Breast epithelium (tissue), 4 donors: ENCODE data around the gene E2F3. TPM values are rescaled to one million over a fixed set of nuclear protein-coding genes. Genes with fewer than 3 reads are reported as not detected.

Experiments
- DNase-seq, 2 donors: peaks; one replicate each; pipeline ENCODE4 v3.0.0-alpha.2; 2019; ENCODE audit warnings: low spot score in 2 of 2
- H3K27ac ChIP-seq, 2 donors: fragments of 200-600 bp; sonication (generic) in 1 of 2; one replicate each; pipeline ENCODE4 v1.5.1; 2016 to 2019; ENCODE audit warnings: mild to moderate bottlenecking in 1 of 2
- H3K27me3 ChIP-seq, 2 donors: fragments of 200-600 bp; sonication (generic) in 1 of 2; one replicate each; pipeline versions ENCODE4 v1.5.1 to v1.6.0; 2017 to 2019; ENCODE audit warnings: control low read depth in 1 of 2, mild to moderate bottlenecking in 1 of 2
- H3K36me3 ChIP-seq: fragments of 200-600 bp; one replicate; pipeline ENCODE4 v1.5.1; 2019
- H3K4me1 ChIP-seq, 2 donors: fragments of 200-600 bp; sonication (generic); one replicate each; pipeline ENCODE4 v1.5.1; 2016 to 2019; ENCODE audit warnings: control low read depth in 1 of 2
- H3K4me3 ChIP-seq, 3 donors: fragments of 200-600 bp; sonication (generic); 1 replicate in 2 of 3; 2 replicates in 1 of 3; pipeline ENCODE4 v1.5.1; 2016 to 2019; ENCODE audit warnings: mild to moderate bottlenecking in 3 of 3, moderate library complexity in 2 of 3
- H3K9me3 ChIP-seq, 2 donors: fragments of 200-600 bp; sonication (generic) in 1 of 2; one replicate each; pipeline ENCODE4 v1.5.1; 2016 to 2019; ENCODE audit warnings: control low read depth in 1 of 2
- CTCF ChIP-seq, 3 donors: fragments of 450-650 bp; IDR thresholded peaks; one replicate each; pipeline ENCODE4 v1.5.1; 2016 to 2017; ENCODE audit warnings: antibody characterized with exemption in 3 of 3, mild to moderate bottlenecking in 3 of 3, moderate library complexity in 3 of 3
- POLR2A ChIP-seq: fragments of 450-650 bp; IDR thresholded peaks from one replicate; pipeline ENCODE4 v1.6.1; 2016; ENCODE audit warnings: antibody characterized with exemption, mild to moderate bottlenecking, moderate library complexity
- POLR2AphosphoS5 ChIP-seq, 3 donors: sonication (generic); formaldehyde crosslinking; IDR thresholded peaks; one replicate each; pipeline ENCODE4 v1.6.1; 2017; ENCODE audit warnings: antibody characterized with exemption in 3 of 3
- intact Hi-C: fragments of 100-400 bp; cut with DNase I; formaldehyde crosslinking; loops from one replicate; pipeline ENCODE4 v1.15.1; 2023; ENCODE audit warnings: low total_unique reads
- total RNA-seq, 3 donors: library from RNA; depleted of rRNA; stranded (reverse); fragments of >200 nt; gene quantifications; one replicate each; pipeline ENCODE4 v1.1.0, GENCODE V29; 2016

Gene E2F3
- total RNA-seq, 3 donors from 2014 or later = 4.9 to 8.5 (median 7.5) TPM

- Histone ChIP-seq H3K36me3 (no peaks in the 10 kb centered on the region), H3K27ac (no peak overlapping the region), H3K9me3 (no peaks in the 10 kb centered on the region), H3K4me1 (peaks cover 0 to 4% of the 10 kb centered on the region in 2 donors), H3K4me3 (no peak overlapping the region), H3K27me3 (no peaks in the 10 kb centered on the region)
- intact Hi-C loops = no loop called here
- DNase-seq = no peak
- TF ChIP-seq CTCF (IDR thresholded peaks at IDR 0.05) = no peak
- no peak for TF ChIP-seq POLR2AphosphoS5 (IDR thresholded peaks at IDR 0.05)
- no peak for TF ChIP-seq POLR2A
Observed at GRCh38 chr6:20541382-20541781, 139.7 kb downstream of the E2F3 start.

- no peaks in the 10 kb centered on the region for H3K27me3 ChIP-seq
- H3K36me3 ChIP-seq = peaks cover 6% of the 10 kb centered on the region
- no peak for DNase-seq
- intact Hi-C loops = no loop called here
- no peak for TF ChIP-seq CTCF (IDR thresholded peaks at IDR 0.05)
- no peak for TF ChIP-seq POLR2A
- TF ChIP-seq POLR2AphosphoS5 (IDR thresholded peaks at IDR 0.05) = no peak
- H3K27ac ChIP-seq = no peak overlapping the region
- no peak overlapping the region for H3K4me3 ChIP-seq
- H3K4me1 ChIP-seq = peaks cover 0 to 4% of the 10 kb centered on the region in 2 donors
- H3K9me3 ChIP-seq = no peaks in the 10 kb centered on the region
Observed at GRCh38 chr6:20542927-20543602, 141.4 kb downstream of the E2F3 start.

Other genes with a start within 250 kb of the E2F3 start
- gene MBOAT1, start 189.4 kb upstream of the E2F3 start, total RNA-seq = 10 to 100 TPM; 10.9 to 38.6 (median 26.2) TPM
- 10 to 100 TPM; 13.0 to 27.2 (median 18.0) TPM for gene CDKAL1, start 132.6 kb downstream of the E2F3 start, total RNA-seq